GM18861 (cell line): Measurements from ENCODE around the gene PLXNA4.
"Not testable (repeated sequence)": the region's sequence is repeated elsewhere in the genome, so short reads cannot be mapped to it uniquely, and the experiment has no call there.

Experiments
- ATAC-seq: cut with Tn5 transposase; IDR thresholded peaks from one replicate; pipeline ENCODE4 v1.9.1; 2021; ENCODE audit not compliant: unreplicated experiment

The PLXNA4 gene

GRCh38 chr7:132398253-132398925 lies 177.9 kb downstream of the PLXNA4 start:
- no peak for ATAC-seq

GRCh38 chr7:132397070-132397469 lies 179.2 kb downstream of the PLXNA4 start:
- no peak for ATAC-seq

- ATAC-seq: no peak
These were observed 180.9 kb downstream of the PLXNA4 start for GRCh38 chr7:132395361-132395760.

- no peak for ATAC-seq
These were observed 181.7 kb downstream of the PLXNA4 start for GRCh38 chr7:132394283-132395198.

GRCh38 chr7:132393789-132394261 lies 182.4 kb downstream of the PLXNA4 start:
- ATAC-seq: no peak

- ATAC-seq: no peak
These were observed 183.6 kb downstream of the PLXNA4 start for GRCh38 chr7:132392713-132393112.

- no peak for ATAC-seq
These were observed 185.6 kb downstream of the PLXNA4 start for GRCh38 chr7:132390705-132391104.

GRCh38 chr7:132390049-132390448 lies 186.2 kb downstream of the PLXNA4 start:
- ATAC-seq: not testable (repeated sequence)

- ATAC-seq: no peak
These were observed 187.6 kb downstream of the PLXNA4 start for GRCh38 chr7:132388688-132389087.

- no peak for ATAC-seq
These were observed 188.7 kb downstream of the PLXNA4 start for GRCh38 chr7:132387596-132387995.

- ATAC-seq: no peak
These were observed 190.0 kb downstream of the PLXNA4 start for GRCh38 chr7:132386201-132386681.

- no peak for ATAC-seq
These were observed 192.3 kb downstream of the PLXNA4 start for GRCh38 chr7:132383962-132384361.

GRCh38 chr7:132381742-132382472 lies 194.4 kb downstream of the PLXNA4 start:
- no peak for ATAC-seq

- no peak for ATAC-seq
These were observed 196.2 kb downstream of the PLXNA4 start for GRCh38 chr7:132380059-132380458.

GRCh38 chr7:132379292-132379691 lies 197.0 kb downstream of the PLXNA4 start:
- no peak for ATAC-seq

GRCh38 chr7:132377703-132378584 lies 198.3 kb downstream of the PLXNA4 start:
- ATAC-seq: no peak

- no peak for ATAC-seq
These were observed 199.3 kb downstream of the PLXNA4 start for GRCh38 chr7:132377015-132377414.

- no peak for ATAC-seq
These were observed 199.8 kb downstream of the PLXNA4 start for GRCh38 chr7:132376361-132377013.

GRCh38 chr7:132373879-132374278 lies 202.4 kb downstream of the PLXNA4 start:
- ATAC-seq: no peak

GRCh38 chr7:132373041-132373440 lies 203.2 kb downstream of the PLXNA4 start:
- ATAC-seq: no peak
